ENCODE measurements around the gene PPP2R2D.

PPP2R2D gene

GRCh38 chr10:131906269-131906639, 5.4 kb downstream of the PPP2R2D start:
- no peak for DNase-seq (ENCODE audit: low read depth)
- no peak overlapping the region for H3K4me3 ChIP-seq (ENCODE audit: low read depth, low read length)

GRCh38 chr10:131907679-131908078, 6.9 kb downstream of the PPP2R2D start:
- no peak for DNase-seq (ENCODE audit: low read depth)
- TF ChIP-seq CTCF (IDR thresholded peaks at IDR 0.05; ENCODE audit: insufficient read depth, low read depth, low read length, missing control alignments), result no peak
- no peak overlapping the region for H3K4me3 ChIP-seq (ENCODE audit: low read depth, low read length)

More at GRCh38 chr10:131906269-131906639, 5.4 kb downstream of the PPP2R2D start:
- TF ChIP-seq CTCF (IDR thresholded peaks at IDR 0.05; ENCODE audit: insufficient read depth, low read depth, low read length, missing control alignments), result no peak

- H3K4me3 ChIP-seq (ENCODE audit: low read depth, low read length), result no peak overlapping the region
- no peak for TF ChIP-seq CTCF (IDR thresholded peaks at IDR 0.05; ENCODE audit: insufficient read depth, low read depth, low read length, missing control alignments)
- DNase-seq (ENCODE audit: low read depth), result no peak
Measured at GRCh38 chr10:131908151-131908550, 7.3 kb downstream of the PPP2R2D start.

GRCh38 chr10:131909014-131909808, 8.4 kb downstream of the PPP2R2D start:
- DNase-seq (ENCODE audit: low read depth), result no peak
- TF ChIP-seq CTCF (IDR thresholded peaks at IDR 0.05; ENCODE audit: insufficient read depth, low read depth, low read length, missing control alignments), result no peak
- H3K4me3 ChIP-seq (ENCODE audit: low read depth, low read length), result no peak overlapping the region

GRCh38 chr10:131909929-131910328, 9.1 kb downstream of the PPP2R2D start:
- TF ChIP-seq CTCF (IDR thresholded peaks at IDR 0.05; ENCODE audit: insufficient read depth, low read depth, low read length, missing control alignments), result no peak
- no peak for DNase-seq (ENCODE audit: low read depth)
- H3K4me3 ChIP-seq (ENCODE audit: low read depth, low read length), result no peak overlapping the region

- no peak overlapping the region for H3K4me3 ChIP-seq (ENCODE audit: low read depth, low read length)
- no peak for DNase-seq (ENCODE audit: low read depth)
- TF ChIP-seq CTCF (IDR thresholded peaks at IDR 0.05; ENCODE audit: insufficient read depth, low read depth, low read length, missing control alignments), result no peak
Measured at GRCh38 chr10:131910663-131911314, 10.0 kb downstream of the PPP2R2D start.

All from GM12865 (cell line).